K562 (cell line): ENCODE data around the gene CLEC4D. TPM values are rescaled to one million over a fixed set of nuclear protein-coding genes. Genes with fewer than 3 reads are reported as not detected.

Experiments
- ATAC-seq: fragments of 200-7000 bp; cut with Tn5 transposase; 3 replicates; pipeline ENCODE4 v1.9.1; 2020; ENCODE audit warnings: moderate library complexity
- BruUV-seq: library from RNA; stranded (reverse); fragments of 400-500 nt; replicated peaks from 2 replicates; lab custom pipeline; 2021; lab: Mats Ljungman, UMichigan
- CTCF ChIA-PET: fragments of 300-600 bp; formaldehyde crosslinking; extraction: SDS; loops from one replicate; lab custom pipeline; 2021; ENCODE audit warnings: low intra/inter-chr PET ratio; lab: Yijun Ruan, JAX
- POLR2A ChIA-PET: fragments of 300-600, 350-650 bp; sonication (Branson Sonifier 250); formaldehyde crosslinking; extraction: SDS; loops from one replicate; lab custom pipeline; 2021; ENCODE audit warnings: antibody characterized with exemption, inconsistent platforms; lab: Yijun Ruan, JAX
- DNase-seq, 4 experiments: peaks; one replicate each; pipeline versions ENCODE4 v3.0.0 to v3.0.0-alpha.2; 2011 to 2018; ENCODE audit warnings: low spot score in 3 of 4, mixed read lengths in 3 of 4; ENCODE audit errors: extremely low read depth in 1 of 4
- FAIRE-seq: peaks from 2 replicates; lab custom pipeline; 2011; peaks lifted over from hg19 to GRCh38; lab: Jason Lieb, UNC
- H2AFZ ChIP-seq: 2 replicates; pipeline ENCODE4 v1.6.0; 2011; ENCODE audit warnings: low read depth, low read length, control low read depth, inconsistent platforms
- H3K27ac ChIP-seq: fragments of 200-600 bp; 3 replicates; pipeline ENCODE4 v1.8.0; 2011; ENCODE audit warnings: low read depth, mild to moderate bottlenecking, control low read depth, inconsistent platforms, low read length, moderate library complexity, mixed read lengths; ENCODE audit errors: extremely low read depth
- H3K27me3 ChIP-seq, 2 experiments: fragments of 300-600 bp in 1 of 2; 2 replicates in 1 of 2; 3 replicates in 1 of 2; pipeline versions ENCODE4 v1.6.0 to v1.8.0; 2011; ENCODE audit warnings: inconsistent platforms in 2 of 2, low read length in 2 of 2, mild to moderate bottlenecking in 1 of 2, mixed read lengths in 1 of 2, moderate library complexity in 1 of 2; ENCODE audit not compliant: control insufficient read depth in 2 of 2, insufficient read depth in 2 of 2
- H3K36me3 ChIP-seq: fragments of 300-600 bp; 3 replicates; pipeline ENCODE4 v1.8.0; 2011; ENCODE audit warnings: mild to moderate bottlenecking, low read length, inconsistent platforms; ENCODE audit not compliant: control insufficient read depth, insufficient read depth
- H3K4me1 ChIP-seq, 2 experiments: fragments of 200-600 bp in 1 of 2; replicated peaks in 1 of 2; 2 replicates in 1 of 2; 3 replicates in 1 of 2; pipeline versions ENCODE4 v1.5.1 to v1.8.0; 2011; ENCODE audit warnings: inconsistent platforms in 2 of 2, low read length in 2 of 2, mild to moderate bottlenecking in 1 of 2, mixed read lengths in 1 of 2, moderate library complexity in 1 of 2; ENCODE audit not compliant: control insufficient read depth in 2 of 2, insufficient read depth in 2 of 2
- H3K4me2 ChIP-seq: 2 replicates; pipeline ENCODE4 v1.6.1; 2011; ENCODE audit warnings: low read length, control low read depth, inconsistent platforms, mixed read lengths; ENCODE audit not compliant: insufficient read depth
- H3K4me3 ChIP-seq: fragments of 200-600 bp; sonication (generic), shearing (Covaris generic); 2 replicates; pipeline ENCODE4 v1.5.1; 2016; ENCODE audit warnings: control low read depth, inconsistent platforms
- H3K79me2 ChIP-seq: fragments of 200-600 bp; 3 replicates; pipeline ENCODE4 v1.8.0; 2011; ENCODE audit warnings: low read length, inconsistent platforms; ENCODE audit not compliant: control insufficient read depth, insufficient read depth
- H3K9ac ChIP-seq, 2 experiments: 2 replicates each; pipeline versions ENCODE4 v1.6.0 to v1.6.1; 2011; ENCODE audit warnings: low read depth in 2 of 2, low read length in 2 of 2, control low read depth in 1 of 2, inconsistent platforms in 1 of 2, mild to moderate bottlenecking in 1 of 2, mixed read lengths in 1 of 2; ENCODE audit not compliant: insufficient read depth in 1 of 2
- H3K9me1 ChIP-seq: one replicate; pipeline ENCODE4 v1.6.0; 2011; ENCODE audit warnings: inconsistent platforms, mild to moderate bottlenecking, low read length, moderate library complexity; ENCODE audit not compliant: control insufficient read depth, insufficient read depth
- H3K9me3 ChIP-seq: replicated peaks from 2 replicates; pipeline ENCODE4 v1.5.1; 2011; ENCODE audit warnings: low read depth, low read length, inconsistent platforms; ENCODE audit not compliant: control insufficient read depth, insufficient read depth
- H4K20me1 ChIP-seq: replicated peaks from 2 replicates; pipeline ENCODE4 v1.6.1; 2011; ENCODE audit warnings: low read length, inconsistent platforms, mixed read lengths; ENCODE audit not compliant: control insufficient read depth, insufficient read depth
- C11orf30 ChIP-seq: fragments of 450-650 bp; IDR thresholded peaks from 2 replicates; pipeline ENCODE4 v1.6.1; 2016; ENCODE audit warnings: low read depth, mild to moderate bottlenecking
- KDM1A ChIP-seq, 2 experiments: fragments of 450-650 bp; IDR thresholded peaks; 2 replicates each; pipeline ENCODE4 v1.6.1; 2016; ENCODE audit warnings: mild to moderate bottlenecking in 2 of 2
- MAFF ChIP-seq: IDR thresholded peaks from 2 replicates; pipeline ENCODE4 v1.6.1; 2012; ENCODE audit warnings: low read length, improper control_type of control experiment
- MAFG ChIP-seq: fragments of 450-650 bp; conservative IDR thresholded peaks from 2 replicates; pipeline ENCODE4 v1.6.1; 2016; ENCODE audit warnings: missing genetic modification characterization, missing compliant biosample characterization
- MAFK ChIP-seq: IDR thresholded peaks from 2 replicates; pipeline ENCODE4 v1.6.1; 2011; ENCODE audit warnings: low read length, improper control_type of control experiment
- RCOR1 ChIP-seq, 2 experiments: IDR thresholded peaks; 2 replicates each; pipeline ENCODE4 v1.6.1; 2012; ENCODE audit warnings: low read depth in 2 of 2, low read length in 2 of 2, borderline replicate concordance in 1 of 2, improper control_type of control experiment in 1 of 2
- SMARCA5 ChIP-seq: fragments of 450-650 bp; IDR thresholded peaks from 2 replicates; pipeline ENCODE4 v1.6.1; 2016
- WHSC1 ChIP-seq: IDR thresholded peaks from one replicate; pipeline ENCODE4 v1.6.1; 2012; ENCODE audit warnings: low read length, control low read depth, inconsistent platforms
- ZNF316 ChIP-seq: fragments of 450-650 bp; IDR thresholded peaks from 2 replicates; pipeline ENCODE4 v1.6.1; 2016
- ZNF584 ChIP-seq: fragments of 200-800 bp; sonication (Bioruptor generic); IDR thresholded peaks from 2 replicates; pipeline ENCODE4 v1.6.1; 2016; ENCODE audit warnings: low read depth, mild to moderate bottlenecking, missing genetic modification characterization, missing compliant biosample characterization
- WGBS: fragments of 100-300 bp; shearing (Covaris generic); methylation state at CpG from one replicate; pipeline ENCODE4 v1.1.6; 2016; ENCODE audit warnings: low coverage, mixed read lengths; ENCODE audit not compliant: insufficient coverage; ENCODE audit errors: missing lambda C conversion rate; 5-methylcytosine and 5-hydroxymethylcytosine counted together
- in situ Hi-C: fragments of 300-500 bp; cut with MboI; formaldehyde crosslinking; loops from 4 replicates; pipeline ENCODE4 v1.15.0; 2018; ENCODE audit warnings: inconsistent platforms, mixed read lengths
- intact Hi-C: fragments of 100-400 bp; cut with micrococcal nuclease; formaldehyde crosslinking; loops from 2 replicates; pipeline ENCODE4 v1.14.2; 2022
- polyA plus RNA-seq, 8 experiments: library from polyadenylated mRNA; depleted of rRNA in 4 of 8; stranded (reverse) in 5 of 8; unstranded in 3 of 8; fragments of >200 nt; fragmentation: Nextera tagmentation in 2 of 8; fragmentation: Illumina TruSeq in 1 of 8; extraction: Ambion mirVana in 2 of 8; extraction: Trizol in 1 of 8; gene quantifications; 2 replicates each; pipeline versions ENCODE4 v1.2.1 to v1.2.3, GENCODE V29; 2011 to 2014; ENCODE audit warnings: inconsistent platforms in 1 of 8, missing spikeins in 1 of 8
- total RNA-seq, 7 experiments: library from RNA; depleted of rRNA in 6 of 7; stranded (reverse); fragments of >200 nt in 6 of 7; fragmentation: Illumina TruSeq in 2 of 7; extraction: Trizol in 2 of 7; gene quantifications; 2 replicates each; pipeline versions ENCODE4 v1.2.1 to v1.2.3, GENCODE V29; 2011 to 2021; ENCODE audit warnings: low replicate concordance in 1 of 7
- TF ChIP-seq, protein P1 (sequence below): IDR thresholded peaks from 2 replicates; pipeline ENCODE4 v1.6.1; 2012; ENCODE audit warnings: low read depth, low read length, improper control_type of control experiment, borderline replicate concordance
- TF ChIP-seq, protein P2 (sequence below), 2 experiments: fragments of 450-650 bp in 1 of 2; sonication (generic) in 1 of 2; formaldehyde crosslinking in 1 of 2; IDR thresholded peaks in 1 of 2; conservative IDR thresholded peaks in 1 of 2; 2 replicates each; pipeline versions ENCODE4 v1.6.1 to v1.8.1; 2016 to 2023; ENCODE audit warnings: mild to moderate bottlenecking in 2 of 2, moderate library complexity in 2 of 2, inconsistent platforms in 1 of 2, missing genetic modification reagents in 1 of 2
- TF ChIP-seq, protein P3 (sequence below): fragments of 250-450 bp; sonication (Bioruptor Pico); IDR thresholded peaks from 2 replicates; pipeline ENCODE4 v1.4.0; 2020

CLEC4D gene
- total and polyA plus RNA-seq, 9 of the 15 experiments (the other 6 are each of a cell fraction or from before 2014, with no cell fraction given), result not detected

DNA sequence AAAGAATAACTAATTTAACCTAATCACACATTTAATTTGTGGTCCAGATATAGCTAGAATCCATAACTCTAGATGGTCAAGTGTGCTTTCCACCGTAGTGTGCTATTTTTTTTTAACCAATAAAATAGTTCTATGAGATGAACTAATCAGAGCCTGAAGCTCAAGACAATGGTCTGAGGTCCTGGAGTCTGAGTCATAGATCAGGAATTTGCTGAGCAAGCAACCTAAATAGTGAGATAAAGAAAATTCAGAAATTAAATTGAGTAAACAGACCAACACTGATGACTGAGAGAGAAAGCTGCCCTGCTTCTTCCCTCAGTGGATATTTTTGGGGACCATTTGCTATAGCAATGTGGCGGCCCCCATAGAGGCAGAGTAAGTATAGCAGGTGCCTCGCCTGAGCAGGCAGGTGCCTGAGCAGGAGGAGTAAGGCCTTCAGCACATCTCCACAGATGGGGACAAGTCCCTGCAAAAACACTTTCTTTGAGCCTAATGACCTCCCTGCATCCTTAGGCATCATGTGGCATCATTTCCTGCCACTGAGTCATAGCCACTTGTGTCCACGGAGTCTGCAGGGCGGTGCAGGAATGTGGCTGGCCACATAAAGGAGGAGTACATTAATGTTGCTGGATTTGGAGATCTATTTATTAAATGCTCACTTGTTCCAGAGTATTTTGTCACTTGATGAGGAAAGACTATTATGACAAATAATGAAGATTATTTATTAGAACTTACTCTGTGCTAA, 41.3 kb downstream of the CLEC4D start:
- ATAC-seq, result no peak
- Histone ChIP-seq H3K4me3 (no peak overlapping the region), H4K20me1 (no peaks in the 10 kb centered on the region), H3K9me1 (no peaks in the 10 kb centered on the region), H3K9me3 (no peaks in the 10 kb centered on the region), H3K4me2 (no peak overlapping the region), H3K9ac (no peak overlapping the region), H3K79me2 (no peaks in the 10 kb centered on the region), H2AFZ (no peak overlapping the region), H3K27ac (no peak overlapping the region), H3K27me3 (no peaks in the 10 kb centered on the region), H3K36me3 (no peaks in the 10 kb centered on the region), H3K4me1 (no peaks in the 10 kb centered on the region)
- no peak for FAIRE-seq
- BruUV-seq, result no TSS peak
- ChIA-PET POLR2A (no interaction called here), CTCF (no interaction called here)
- intact Hi-C loops, result no loop called here
- in situ Hi-C loops, result no loop called here
- DNase-seq, result no peak
- WGBS, result 5% methylated on average over 5 of the region's 5 CpGs
- TF ChIP-seq, protein P1, sequence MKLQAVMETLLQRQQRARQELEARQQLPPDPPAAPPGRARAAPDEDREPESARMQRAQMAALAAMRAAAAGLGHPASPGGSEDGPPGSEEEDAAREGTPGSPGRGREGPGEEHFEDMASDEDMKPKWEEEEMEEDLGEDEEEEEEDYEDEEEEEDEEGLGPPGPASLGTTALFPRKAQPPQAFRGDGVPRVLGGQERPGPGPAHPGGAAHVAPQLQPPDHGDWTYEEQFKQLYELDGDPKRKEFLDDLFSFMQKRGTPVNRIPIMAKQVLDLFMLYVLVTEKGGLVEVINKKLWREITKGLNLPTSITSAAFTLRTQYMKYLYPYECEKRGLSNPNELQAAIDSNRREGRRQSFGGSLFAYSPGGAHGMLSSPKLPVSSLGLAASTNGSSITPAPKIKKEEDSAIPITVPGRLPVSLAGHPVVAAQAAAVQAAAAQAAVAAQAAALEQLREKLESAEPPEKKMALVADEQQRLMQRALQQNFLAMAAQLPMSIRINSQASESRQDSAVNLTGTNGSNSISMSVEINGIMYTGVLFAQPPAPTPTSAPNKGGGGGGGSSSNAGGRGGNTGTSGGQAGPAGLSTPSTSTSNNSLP, result no peak
- TF ChIP-seq C11orf30, result peak; percentile 65; the same call in 1 of the 2 replicates
- TF ChIP-seq, protein P2, sequence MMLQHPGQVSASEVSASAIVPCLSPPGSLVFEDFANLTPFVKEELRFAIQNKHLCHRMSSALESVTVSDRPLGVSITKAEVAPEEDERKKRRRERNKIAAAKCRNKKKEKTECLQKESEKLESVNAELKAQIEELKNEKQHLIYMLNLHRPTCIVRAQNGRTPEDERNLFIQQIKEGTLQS (IDR thresholded peaks at IDR 0.05), result peak; percentile 9; the same call in 1 of the 2 replicates
- TF ChIP-seq, protein P2 (CRISPR knock-in tag; conservative IDR thresholded peaks at IDR 0.05), result no peak
- TF ChIP-seq ZNF584 (CRISPR knock-in tag), result no peak
- no peak for TF ChIP-seq WHSC1
- no peak for TF ChIP-seq SMARCA5
- peak; percentile 35; the same call in 1 of the 2 replicates for TF ChIP-seq MAFF
- TF ChIP-seq MAFG (tag), result peak; percentile 53; the same call in 1 of the 2 replicates
- TF ChIP-seq MAFK, result peak; percentile 36; the same call in 1 of the 2 replicates
- TF ChIP-seq, protein P3, sequence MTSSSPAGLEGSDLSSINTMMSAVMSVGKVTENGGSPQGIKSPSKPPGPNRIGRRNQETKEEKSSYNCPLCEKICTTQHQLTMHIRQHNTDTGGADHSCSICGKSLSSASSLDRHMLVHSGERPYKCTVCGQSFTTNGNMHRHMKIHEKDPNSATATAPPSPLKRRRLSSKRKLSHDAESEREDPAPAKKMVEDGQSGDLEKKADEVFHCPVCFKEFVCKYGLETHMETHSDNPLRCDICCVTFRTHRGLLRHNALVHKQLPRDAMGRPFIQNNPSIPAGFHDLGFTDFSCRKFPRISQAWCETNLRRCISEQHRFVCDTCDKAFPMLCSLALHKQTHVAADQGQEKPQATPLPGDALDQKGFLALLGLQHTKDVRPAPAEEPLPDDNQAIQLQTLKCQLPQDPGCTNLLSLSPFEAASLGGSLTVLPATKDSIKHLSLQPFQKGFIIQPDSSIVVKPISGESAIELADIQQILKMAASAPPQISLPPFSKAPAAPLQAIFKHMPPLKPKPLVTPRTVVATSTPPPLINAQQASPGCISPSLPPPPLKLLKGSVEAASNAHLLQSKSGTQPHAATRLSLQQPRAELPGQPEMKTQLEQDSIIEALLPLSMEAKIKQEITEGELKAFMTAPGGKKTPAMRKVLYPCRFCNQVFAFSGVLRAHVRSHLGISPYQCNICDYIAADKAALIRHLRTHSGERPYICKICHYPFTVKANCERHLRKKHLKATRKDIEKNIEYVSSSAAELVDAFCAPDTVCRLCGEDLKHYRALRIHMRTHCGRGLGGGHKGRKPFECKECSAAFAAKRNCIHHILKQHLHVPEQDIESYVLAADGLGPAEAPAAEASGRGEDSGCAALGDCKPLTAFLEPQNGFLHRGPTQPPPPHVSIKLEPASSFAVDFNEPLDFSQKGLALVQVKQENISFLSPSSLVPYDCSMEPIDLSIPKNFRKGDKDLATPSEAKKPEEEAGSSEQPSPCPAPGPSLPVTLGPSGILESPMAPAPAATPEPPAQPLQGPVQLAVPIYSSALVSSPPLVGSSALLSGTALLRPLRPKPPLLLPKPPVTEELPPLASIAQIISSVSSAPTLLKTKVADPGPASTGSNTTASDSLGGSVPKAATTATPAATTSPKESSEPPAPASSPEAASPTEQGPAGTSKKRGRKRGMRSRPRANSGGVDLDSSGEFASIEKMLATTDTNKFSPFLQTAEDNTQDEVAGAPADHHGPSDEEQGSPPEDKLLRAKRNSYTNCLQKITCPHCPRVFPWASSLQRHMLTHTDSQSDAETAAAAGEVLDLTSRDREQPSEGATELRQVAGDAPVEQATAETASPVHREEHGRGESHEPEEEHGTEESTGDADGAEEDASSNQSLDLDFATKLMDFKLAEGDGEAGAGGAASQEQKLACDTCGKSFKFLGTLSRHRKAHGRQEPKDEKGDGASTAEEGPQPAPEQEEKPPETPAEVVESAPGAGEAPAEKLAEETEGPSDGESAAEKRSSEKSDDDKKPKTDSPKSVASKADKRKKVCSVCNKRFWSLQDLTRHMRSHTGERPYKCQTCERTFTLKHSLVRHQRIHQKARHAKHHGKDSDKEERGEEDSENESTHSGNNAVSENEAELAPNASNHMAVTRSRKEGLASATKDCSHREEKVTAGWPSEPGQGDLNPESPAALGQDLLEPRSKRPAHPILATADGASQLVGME (CRISPR knock-in tag), result no peak
- TF ChIP-seq ZNF316, result peak; percentile 74
- no peak for TF ChIP-seq KDM1A (IDR thresholded peaks at IDR 0.05)
- no peak for TF ChIP-seq RCOR1 (IDR thresholded peaks at IDR 0.05; ENCODE audit: borderline replicate concordance in 1 of 2, low read depth in 2 of 2, low read length in 2 of 2)
